RCC 7860 (cell line): ENCODE measurements around the gene CACNA1D.

Experiments used
- DNase-seq: peaks from one replicate; pipeline ENCODE4 v3.0.0-alpha.2; 2015; ENCODE audit warnings: low spot score
- FAIRE-seq: peaks from 2 replicates; lab custom pipeline; 2012; peaks lifted over from hg19 to GRCh38; lab: Jason Lieb, UNC

CACNA1D gene

GRCh38 chr3:53675942-53676341 lies 181.5 kb downstream of the CACNA1D start:
- DNase-seq (no peak), FAIRE-seq (no peak)

- no peak for FAIRE-seq
- DNase-seq, result no peak
Observed at GRCh38 chr3:53677413-53677812, 183.0 kb downstream of the CACNA1D start.

- no peak for DNase-seq
- no peak for FAIRE-seq
Observed at GRCh38 chr3:53680028-53680427, 185.6 kb downstream of the CACNA1D start.

- no peak for FAIRE-seq
- DNase-seq, result no peak
Observed at GRCh38 chr3:53682807-53683206, 188.4 kb downstream of the CACNA1D start.

GRCh38 chr3:53688066-53688465 lies 193.7 kb downstream of the CACNA1D start:
- FAIRE-seq, result no peak

GRCh38 chr3:53688989-53689388 lies 194.6 kb downstream of the CACNA1D start:
- no peak for FAIRE-seq

More at GRCh38 chr3:53688066-53688465, 193.7 kb downstream of the CACNA1D start:
- DNase-seq, result no peak

GRCh38 chr3:53689681-53690080 lies 195.3 kb downstream of the CACNA1D start:
- DNase-seq (no peak), FAIRE-seq (no peak)

More at GRCh38 chr3:53688989-53689388, 194.6 kb downstream of the CACNA1D start:
- DNase-seq, result no peak

GRCh38 chr3:53690521-53690920 lies 196.1 kb downstream of the CACNA1D start:
- DNase-seq (no peak), FAIRE-seq (no peak)

GRCh38 chr3:53691349-53691748 lies 196.9 kb downstream of the CACNA1D start:
- no peak for DNase-seq
- FAIRE-seq, result no peak

- no peak for FAIRE-seq
Observed at GRCh38 chr3:53691885-53692284, 197.5 kb downstream of the CACNA1D start.

GRCh38 chr3:53693451-53693850 lies 199.0 kb downstream of the CACNA1D start:
- DNase-seq, result no peak
- FAIRE-seq, result no peak

More at GRCh38 chr3:53691885-53692284, 197.5 kb downstream of the CACNA1D start:
- no peak for DNase-seq

GRCh38 chr3:53694046-53694445 lies 199.6 kb downstream of the CACNA1D start:
- DNase-seq, result no peak
- no peak for FAIRE-seq

- no peak for FAIRE-seq
- no peak for DNase-seq
Observed at GRCh38 chr3:53694666-53695323, 200.4 kb downstream of the CACNA1D start.

GRCh38 chr3:53695324-53695690 lies 200.9 kb downstream of the CACNA1D start:
- DNase-seq (no peak), FAIRE-seq (no peak)

GRCh38 chr3:53696401-53697172 lies 202.2 kb downstream of the CACNA1D start:
- no peak for DNase-seq
- FAIRE-seq, result no peak

GRCh38 chr3:53700441-53700840 lies 206.0 kb downstream of the CACNA1D start:
- DNase-seq (no peak), FAIRE-seq (no peak)

- FAIRE-seq, result no peak
- no peak for DNase-seq
Observed at GRCh38 chr3:53702776-53703530, 208.5 kb downstream of the CACNA1D start.

GRCh38 chr3:53703630-53704362 lies 209.4 kb downstream of the CACNA1D start:
- no peak for FAIRE-seq
- no peak for DNase-seq

- no peak for FAIRE-seq
- no peak for DNase-seq
Observed at GRCh38 chr3:53704363-53704725, 209.9 kb downstream of the CACNA1D start.

- no peak for DNase-seq
- FAIRE-seq, result no peak
Observed at GRCh38 chr3:53705024-53705745, 210.8 kb downstream of the CACNA1D start.
